ENCODE data around the gene SMARCC1.

Gene SMARCC1

DNA sequence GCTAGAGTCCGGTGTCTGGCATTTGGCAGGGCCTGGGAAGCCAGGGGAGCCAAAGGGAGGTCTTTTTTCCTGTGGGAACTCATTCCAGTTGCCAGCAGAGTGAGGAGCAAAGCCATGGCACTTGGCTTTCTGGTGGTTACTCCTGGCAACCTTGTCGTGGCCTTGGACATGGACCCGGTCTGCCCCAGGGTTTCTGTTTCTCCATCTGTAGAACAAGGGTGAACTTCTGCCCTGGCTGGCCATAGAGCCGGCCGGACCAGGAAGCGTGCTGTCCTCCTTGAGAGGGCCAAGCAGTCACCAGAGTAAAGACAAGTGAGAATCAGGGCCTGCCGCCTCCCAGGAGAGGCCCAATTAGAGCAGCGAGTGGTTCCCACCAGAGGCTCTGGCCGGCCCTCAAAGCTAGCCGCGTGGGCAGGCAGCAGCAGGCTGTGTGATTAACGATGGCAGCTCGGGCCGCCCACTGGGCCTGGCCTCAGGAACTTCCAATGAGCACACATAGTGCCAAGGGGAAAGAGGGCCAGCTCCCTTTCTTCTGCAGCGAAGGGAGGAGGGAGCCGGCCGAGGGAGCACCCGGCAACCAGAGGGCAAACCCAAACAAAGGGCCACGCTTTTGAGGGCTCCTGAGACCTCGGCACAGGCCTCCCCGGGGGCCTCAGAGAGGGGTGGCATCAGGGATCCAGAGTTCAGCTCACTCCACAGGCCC is 239.1 kb downstream of the SMARCC1 start:
- H3K4me3 ChIP-seq (ENCODE audit: low read depth, low read length) = no peak overlapping the region
- no peaks in the 10 kb centered on the region for H3K36me3 ChIP-seq (ENCODE audit: control insufficient read depth, insufficient read depth, low read length)

DNA sequence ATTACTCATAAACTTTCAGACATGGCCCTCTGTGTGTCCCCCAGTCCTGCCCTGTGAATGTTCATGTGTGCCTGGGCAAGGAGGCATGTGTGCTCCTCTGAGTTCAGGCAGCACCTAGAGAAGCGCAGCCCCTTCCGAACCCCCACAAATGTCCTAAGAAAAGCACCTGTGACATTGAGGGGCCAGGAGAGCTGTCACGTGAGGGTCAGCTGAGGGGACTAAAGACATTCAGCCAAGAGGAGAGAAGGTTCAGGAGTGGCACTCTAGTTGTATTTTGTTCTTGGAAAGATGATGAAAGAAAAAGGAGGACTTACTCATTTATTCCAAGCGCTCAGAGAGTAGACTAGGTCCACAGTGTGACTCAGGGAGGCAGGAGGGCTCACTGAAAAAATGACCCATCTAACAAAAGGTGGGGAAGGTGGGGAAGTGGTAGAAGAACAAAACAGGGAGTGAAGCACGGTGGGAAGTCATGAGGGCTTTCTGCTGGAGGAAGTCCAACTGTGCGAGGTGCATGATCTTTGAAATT is 240.0 kb downstream of the SMARCC1 start:
- no peak overlapping the region for H3K27ac ChIP-seq (ENCODE audit: low read depth, low read length)
- H3K4me1 ChIP-seq (ENCODE audit: control insufficient read depth, insufficient read depth, low read length) = no peaks in the 10 kb centered on the region
- H3K9me3 ChIP-seq (ENCODE audit: control insufficient read depth, insufficient read depth, low read length) = no peaks in the 10 kb centered on the region
- H3K4me3 ChIP-seq (ENCODE audit: low read depth, low read length) = no peak overlapping the region
- no peak overlapping the region for H3K9ac ChIP-seq (ENCODE audit: low read depth, low read length)
- H3K36me3 ChIP-seq (ENCODE audit: control insufficient read depth, insufficient read depth, low read length) = no peaks in the 10 kb centered on the region
- no peaks in the 10 kb centered on the region for H3K27me3 ChIP-seq (ENCODE audit: control insufficient read depth, insufficient read depth, low read length)

More for the DNA sequence above, 239.1 kb downstream of the SMARCC1 start:
- no peaks in the 10 kb centered on the region for H3K4me1 ChIP-seq (ENCODE audit: control insufficient read depth, insufficient read depth, low read length)
- H3K27ac ChIP-seq (ENCODE audit: low read depth, low read length) = no peak overlapping the region
- H3K9me3 ChIP-seq (ENCODE audit: control insufficient read depth, insufficient read depth, low read length) = no peaks in the 10 kb centered on the region
- no peaks in the 10 kb centered on the region for H3K27me3 ChIP-seq (ENCODE audit: control insufficient read depth, insufficient read depth, low read length)
- H3K9ac ChIP-seq (ENCODE audit: low read depth, low read length) = no peak overlapping the region

DNA sequence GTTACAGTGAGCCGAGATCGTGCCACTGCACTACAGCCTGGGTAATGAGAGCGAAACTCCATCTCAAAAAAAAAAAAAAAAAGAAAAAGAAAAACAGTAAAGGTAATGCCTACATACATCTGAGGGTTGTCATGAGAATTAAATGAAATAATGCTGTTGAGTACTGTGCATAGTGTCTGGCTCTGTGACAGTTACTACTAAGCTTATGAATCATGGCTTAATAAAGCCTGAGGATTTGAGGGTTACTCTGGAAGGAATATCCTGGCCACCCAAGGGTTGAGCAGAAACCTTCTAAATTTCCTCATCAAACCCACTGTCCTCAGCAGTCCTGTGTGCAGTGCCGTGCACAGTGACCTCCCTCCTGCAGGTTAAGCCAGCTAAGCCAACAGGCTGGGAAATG is 241.4 kb downstream of the SMARCC1 start:
- no peaks in the 10 kb centered on the region for H3K36me3 ChIP-seq (ENCODE audit: control insufficient read depth, insufficient read depth, low read length)
- H3K27ac ChIP-seq (ENCODE audit: low read depth, low read length) = no peak overlapping the region
- H3K4me1 ChIP-seq (ENCODE audit: control insufficient read depth, insufficient read depth, low read length) = no peaks in the 10 kb centered on the region
- H3K9ac ChIP-seq (ENCODE audit: low read depth, low read length) = no peak overlapping the region
- no peaks in the 10 kb centered on the region for H3K9me3 ChIP-seq (ENCODE audit: control insufficient read depth, insufficient read depth, low read length)
- no peaks in the 10 kb centered on the region for H3K27me3 ChIP-seq (ENCODE audit: control insufficient read depth, insufficient read depth, low read length)
- H3K4me3 ChIP-seq (ENCODE audit: low read depth, low read length) = no peak overlapping the region

DNA sequence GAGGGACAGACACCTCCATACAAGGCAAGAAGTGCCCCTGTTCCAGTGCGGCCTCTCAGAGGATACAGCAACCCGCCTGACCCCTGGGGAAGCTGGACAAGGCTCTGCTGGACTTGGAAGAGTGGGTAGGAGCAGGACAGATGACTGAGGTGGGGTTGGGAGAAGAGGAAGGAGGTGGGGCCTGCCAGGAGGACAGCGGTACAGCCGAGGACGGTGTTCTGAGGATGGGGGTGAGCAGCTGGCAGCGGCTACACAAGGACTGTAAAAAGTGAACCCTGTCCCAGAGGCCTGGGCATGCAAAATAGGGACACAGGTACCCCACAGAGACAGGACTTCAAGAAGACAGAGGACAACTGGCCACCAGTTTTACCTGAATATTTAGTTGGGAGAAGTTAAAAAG is 244.7 kb downstream of the SMARCC1 start:
- H3K36me3 ChIP-seq (ENCODE audit: control insufficient read depth, insufficient read depth, low read length) = no peaks in the 10 kb centered on the region
- no peak overlapping the region for H3K9ac ChIP-seq (ENCODE audit: low read depth, low read length)
- no peaks in the 10 kb centered on the region for H3K4me1 ChIP-seq (ENCODE audit: control insufficient read depth, insufficient read depth, low read length)
- H3K4me3 ChIP-seq (ENCODE audit: low read depth, low read length) = no peak overlapping the region
- no peaks in the 10 kb centered on the region for H3K27me3 ChIP-seq (ENCODE audit: control insufficient read depth, insufficient read depth, low read length)
- H3K9me3 ChIP-seq (ENCODE audit: control insufficient read depth, insufficient read depth, low read length) = no peaks in the 10 kb centered on the region; the same call in 1 of the 2 replicates
- H3K27ac ChIP-seq (ENCODE audit: low read depth, low read length) = no peak overlapping the region

DNA sequence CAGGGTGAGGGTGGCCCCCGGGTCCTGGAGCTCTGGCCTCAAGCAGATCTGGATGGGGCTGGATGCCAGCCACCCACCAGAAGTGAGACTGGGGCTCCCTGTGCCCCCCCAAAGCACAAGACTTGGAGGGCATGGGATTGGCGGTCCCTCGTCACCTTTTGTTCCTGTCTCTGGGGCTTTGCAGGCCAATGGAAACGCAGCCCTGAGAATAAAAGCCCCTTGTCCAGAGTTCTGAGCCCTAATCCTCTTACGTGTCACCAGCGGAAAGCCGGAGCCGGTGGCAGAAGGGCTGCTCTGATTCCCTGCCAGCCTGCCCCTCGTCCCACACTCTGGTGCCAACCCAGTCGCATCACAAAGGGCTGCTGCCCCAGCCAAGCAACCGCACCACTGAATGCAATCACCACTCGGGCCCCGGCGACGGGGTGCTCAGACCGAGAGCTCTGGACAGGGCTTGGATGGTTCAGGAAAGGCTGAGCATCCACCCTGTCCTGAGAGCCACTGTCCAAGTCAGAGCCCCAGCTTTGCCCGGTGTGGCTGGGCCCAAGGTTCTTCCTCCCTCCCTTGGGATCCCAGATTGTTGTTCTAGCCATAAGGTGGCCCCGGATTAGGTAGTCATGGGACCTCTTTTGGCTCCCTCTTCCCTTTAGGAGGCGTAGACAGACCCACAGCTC is 245.3 kb downstream of the SMARCC1 start:
- H3K9me3 ChIP-seq (ENCODE audit: control insufficient read depth, insufficient read depth, low read length) = no peaks in the 10 kb centered on the region; the same call in 1 of the 2 replicates
- no peak overlapping the region for H3K27ac ChIP-seq (ENCODE audit: low read depth, low read length)
- H3K27me3 ChIP-seq (ENCODE audit: control insufficient read depth, insufficient read depth, low read length) = no peaks in the 10 kb centered on the region
- H3K9ac ChIP-seq (ENCODE audit: low read depth, low read length) = no peak overlapping the region
- no peaks in the 10 kb centered on the region for H3K36me3 ChIP-seq (ENCODE audit: control insufficient read depth, insufficient read depth, low read length)
- H3K4me1 ChIP-seq (ENCODE audit: control insufficient read depth, insufficient read depth, low read length) = no peaks in the 10 kb centered on the region
- no peak overlapping the region for H3K4me3 ChIP-seq (ENCODE audit: low read depth, low read length)

Measured in HUES48 (cell line).